Caco-2 (cell line): ENCODE data around the gene ELAVL3. TPM values are rescaled to one million over a fixed set of nuclear protein-coding genes. Genes with fewer than 3 reads are reported as not detected.
A peak's percentile ranks its signal among the peaks of the same experiment; 100 is the strongest.

ENCODE experiments used
- BruUV-seq: library from RNA; stranded (reverse); fragments of 400-500 nt; replicated peaks from 2 replicates; lab custom pipeline; 2021; lab: Mats Ljungman, UMichigan
- CTCF ChIA-PET: fragments of 300-600 bp; sonication (Branson Sonifier 250); formaldehyde crosslinking; loops from one replicate; lab custom pipeline; 2022; ENCODE audit warnings: antibody characterized with exemption; lab: Charles Lee
- POLR2A ChIA-PET: fragments of 300-600 bp; sonication (Branson Sonifier 250); formaldehyde crosslinking; loops from one replicate; lab custom pipeline; 2022; ENCODE audit warnings: antibody characterized with exemption; lab: Charles Lee
- DNase-seq, 2 experiments: peaks; one replicate each; pipeline versions ENCODE4 v3.0.0 to v3.0.0-alpha.2; 2020 to 2022
- H3K27me3 ChIP-seq: replicated peaks from 2 replicates; pipeline ENCODE4 v1.6.0; 2011; ENCODE audit warnings: low read length; ENCODE audit not compliant: control insufficient read depth, insufficient read depth
- H3K36me3 ChIP-seq: 2 replicates; pipeline ENCODE4 v1.5.1; 2011; ENCODE audit warnings: low read length; ENCODE audit not compliant: control insufficient read depth, insufficient read depth
- H3K4me1 ChIP-seq: fragments of 250-450 bp; sonication (Bioruptor Pico); 2 replicates; pipeline ENCODE4 v1.5.1; 2020; ENCODE audit warnings: mild to moderate bottlenecking
- H3K4me3 ChIP-seq: 2 replicates; pipeline ENCODE4 v1.5.1; 2011; ENCODE audit warnings: low read depth, mild to moderate bottlenecking, control low read depth, low read length
- H3K9me3 ChIP-seq: fragments of 250-450 bp; sonication (Bioruptor Pico); 2 replicates; pipeline ENCODE4 v1.5.1; 2020; ENCODE audit warnings: mild to moderate bottlenecking, moderate library complexity
- H3K27ac Mint-ChIP-seq: one replicate; pipeline ENCODE4 v1.8.0; 2022; ENCODE audit warnings: mixed read lengths; ENCODE audit not compliant: unreplicated experiment
- H3K27me3 Mint-ChIP-seq: one replicate; pipeline ENCODE4 v1.8.0; 2022; ENCODE audit warnings: mixed read lengths; ENCODE audit not compliant: insufficient read depth, unreplicated experiment
- H3K36me3 Mint-ChIP-seq: one replicate; pipeline ENCODE4 v1.8.0; 2022; ENCODE audit warnings: mild to moderate bottlenecking, mixed read lengths; ENCODE audit not compliant: insufficient read depth, unreplicated experiment
- H3K4me1 Mint-ChIP-seq: one replicate; pipeline ENCODE4 v1.8.0; 2022; ENCODE audit warnings: low read depth, mixed read lengths; ENCODE audit not compliant: unreplicated experiment
- H3K4me3 Mint-ChIP-seq: one replicate; pipeline ENCODE4 v1.8.0; 2022; ENCODE audit warnings: mild to moderate bottlenecking, moderate library complexity, mixed read lengths; ENCODE audit not compliant: unreplicated experiment
- H3K9me3 Mint-ChIP-seq: one replicate; pipeline ENCODE4 v1.8.0; 2022; ENCODE audit warnings: mixed read lengths; ENCODE audit not compliant: unreplicated experiment
- CTCF ChIP-seq, 2 experiments: fragments of 200-600 bp in 1 of 2; IDR thresholded peaks; 1 replicate in 1 of 2; 2 replicates in 1 of 2; pipeline versions ENCODE4 v1.5.1 to v1.8.0; 2011 to 2022; ENCODE audit warnings: antibody characterized with exemption in 1 of 2, control low read depth in 1 of 2, inconsistent platforms in 1 of 2, low read depth in 1 of 2, low read length in 1 of 2, mild to moderate bottlenecking in 1 of 2, moderate library complexity in 1 of 2; ENCODE audit not compliant: insufficient read depth in 1 of 2, severe bottlenecking in 1 of 2, unreplicated experiment in 1 of 2
- intact Hi-C: fragments of 100-400 bp; cut with micrococcal nuclease; formaldehyde crosslinking; loops from one replicate; pipeline ENCODE4 v1.10.0; 2022; ENCODE audit not compliant: unreplicated experiment
- total RNA-seq: library from RNA; stranded (reverse); gene quantifications from 2 replicates; pipeline ENCODE4 v1.2.3, GENCODE V29; 2022

ELAVL3 gene
- total RNA-seq, 1 experiment from 2014 or later, result not detected

DNA sequence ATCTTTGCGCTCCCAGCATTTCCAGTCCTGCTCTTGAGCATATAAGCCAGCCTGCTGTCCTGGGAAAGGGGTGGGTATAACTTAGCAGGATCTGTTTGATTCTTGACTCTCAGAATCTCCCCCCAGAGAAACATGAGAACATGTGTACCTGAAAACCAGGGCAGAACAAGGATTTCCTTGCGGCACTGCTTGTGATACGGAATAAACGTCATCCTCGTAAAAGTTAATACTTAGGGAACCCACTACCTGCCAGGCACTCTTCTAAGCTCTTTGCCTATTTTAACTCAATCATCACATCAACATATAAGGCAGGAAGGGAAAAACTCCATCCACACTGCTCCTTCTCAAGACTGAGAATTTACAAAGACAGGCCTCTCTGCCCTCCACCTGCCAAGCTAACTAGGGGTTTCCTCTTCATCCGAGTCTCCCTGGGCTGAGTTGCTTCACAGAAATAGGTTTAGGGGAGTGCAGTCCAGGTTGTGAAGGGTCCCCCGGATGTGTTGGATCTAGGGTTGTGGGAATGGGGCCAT is 23.7 kb upstream of the ELAVL3 start:
- Histone ChIP-seq H3K9me3 (no peaks in the 10 kb centered on the region), H3K36me3 (no peaks in the 10 kb centered on the region; the same call in 1 of the 2 replicates), H3K4me3 (peak overlapping the region; percentile 89), H3K4me1 (peaks cover 11% of the 10 kb centered on the region; the same call in 1 of the 2 replicates), H3K27me3 (no peaks in the 10 kb centered on the region)
- H3K36me3 Mint-ChIP-seq, result peaks cover 32% of the 10 kb centered on the region
- peak overlapping the region; percentile 95 for H3K27ac Mint-ChIP-seq
- CTCF ChIA-PET, result no interaction called here
- POLR2A ChIA-PET, result interaction anchor here (0.8 kb wide), 1 partner anchor 24 kb away, joined by 3 read pairs; the partner anchor contains the start of gene ECSIT
- DNase-seq, result no peak
- intact Hi-C loops, result no loop called here
- no peaks in the 10 kb centered on the region for H3K27me3 Mint-ChIP-seq
- peak overlapping the region; percentile 81 for H3K4me3 Mint-ChIP-seq
- no peak for TF ChIP-seq CTCF (IDR thresholded peaks at IDR 0.05; ENCODE audit: insufficient read depth in 1 of 2, low read depth in 1 of 2, low read length in 1 of 2, severe bottlenecking in 1 of 2, unreplicated experiment in 1 of 2)
- H3K4me1 Mint-ChIP-seq, result peaks cover 7% of the 10 kb centered on the region
- H3K9me3 Mint-ChIP-seq, result no peaks in the 10 kb centered on the region
- BruUV-seq, result no TSS peak

DNA sequence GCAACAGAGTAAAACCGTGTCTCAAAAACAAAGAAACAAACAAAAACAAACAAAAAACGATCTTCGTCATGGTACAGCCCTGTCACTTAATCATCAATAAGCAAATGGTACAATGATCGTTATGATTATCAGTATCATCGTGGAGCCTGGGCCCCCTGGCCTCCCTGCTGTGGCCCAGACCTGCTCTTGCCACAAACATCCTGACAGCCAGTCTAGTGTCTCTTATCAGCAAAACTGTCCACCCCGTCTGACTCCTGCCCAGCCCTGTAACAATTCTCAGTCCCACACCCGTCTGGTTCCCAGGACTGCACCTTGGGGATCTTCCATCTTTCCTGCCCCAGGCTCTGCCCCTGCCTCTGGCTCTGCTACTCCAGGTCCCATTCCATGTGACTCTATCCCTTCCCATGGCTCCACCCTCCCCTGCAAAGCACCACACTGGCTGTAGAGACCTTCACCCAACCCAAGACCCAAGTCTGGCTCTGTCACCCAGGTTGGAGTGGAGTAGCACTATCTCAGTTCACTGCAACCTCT is 19.1 kb upstream of the ELAVL3 start:
- ChIA-PET POLR2A (no interaction called here), CTCF (no interaction called here)
- no peak for DNase-seq
- H3K36me3 ChIP-seq, result no peaks in the 10 kb centered on the region; the same call in 1 of the 2 replicates
- no TSS peak for BruUV-seq
- Mint-ChIP-seq H3K27me3 (no peaks in the 10 kb centered on the region), H3K4me1 (peaks cover 7% of the 10 kb centered on the region), H3K9me3 (no peaks in the 10 kb centered on the region), H3K27ac (no peak overlapping the region), H3K4me3 (no peak overlapping the region), H3K36me3 (peaks cover 10% of the 10 kb centered on the region)
- H3K9me3 ChIP-seq, result no peaks in the 10 kb centered on the region
- TF ChIP-seq CTCF (IDR thresholded peaks at IDR 0.05; ENCODE audit: insufficient read depth in 1 of 2, low read depth in 1 of 2, low read length in 1 of 2, severe bottlenecking in 1 of 2, unreplicated experiment in 1 of 2), result no peak
- intact Hi-C loops, result no loop called here
- no peak overlapping the region for H3K4me3 ChIP-seq
- H3K27me3 ChIP-seq, result no peaks in the 10 kb centered on the region
- H3K4me1 ChIP-seq, result no peaks in the 10 kb centered on the region

- CTCF ChIA-PET, result no interaction called here
- no TSS peak for BruUV-seq
- TF ChIP-seq CTCF (IDR thresholded peaks at IDR 0.05; ENCODE audit: insufficient read depth in 1 of 2, low read depth in 1 of 2, low read length in 1 of 2, severe bottlenecking in 1 of 2, unreplicated experiment in 1 of 2), result no peak
- Mint-ChIP-seq H3K27me3 (no peaks in the 10 kb centered on the region), H3K36me3 (peaks cover 7% of the 10 kb centered on the region), H3K9me3 (no peaks in the 10 kb centered on the region), H3K4me3 (no peak overlapping the region), H3K27ac (no peak overlapping the region), H3K4me1 (no peaks in the 10 kb centered on the region)
- no peak for DNase-seq
- H3K36me3 ChIP-seq, result no peaks in the 10 kb centered on the region; the same call in 1 of the 2 replicates
- no peaks in the 10 kb centered on the region for H3K4me1 ChIP-seq
- intact Hi-C loops, result no loop called here
- H3K4me3 ChIP-seq, result no peak overlapping the region
- POLR2A ChIA-PET, result no interaction called here
- no peaks in the 10 kb centered on the region for H3K9me3 ChIP-seq
- no peaks in the 10 kb centered on the region for H3K27me3 ChIP-seq
These were observed 18.4 kb upstream of the ELAVL3 start for GRCh38 chr19:11499220-11499726.
